GM18951 (cell line): Measurements from ENCODE around the gene TMEM39A.

Experiments
- POLR2A ChIP-seq: IDR thresholded peaks from 4 replicates; pipeline ENCODE4 v1.6.1; 2011; ENCODE audit warnings: mild to moderate bottlenecking; ENCODE audit not compliant: insufficient read length, insufficient read depth; ENCODE audit errors: extremely low read depth
- in situ Hi-C: fragments of 300-500 bp; cut with MboI; formaldehyde crosslinking; loops from one replicate; pipeline ENCODE4 v1.12.0; 2022; ENCODE audit warnings: low sequenced_read_pairs, mixed read lengths, inconsistent platforms; ENCODE audit not compliant: unreplicated experiment

Gene TMEM39A

DNA sequence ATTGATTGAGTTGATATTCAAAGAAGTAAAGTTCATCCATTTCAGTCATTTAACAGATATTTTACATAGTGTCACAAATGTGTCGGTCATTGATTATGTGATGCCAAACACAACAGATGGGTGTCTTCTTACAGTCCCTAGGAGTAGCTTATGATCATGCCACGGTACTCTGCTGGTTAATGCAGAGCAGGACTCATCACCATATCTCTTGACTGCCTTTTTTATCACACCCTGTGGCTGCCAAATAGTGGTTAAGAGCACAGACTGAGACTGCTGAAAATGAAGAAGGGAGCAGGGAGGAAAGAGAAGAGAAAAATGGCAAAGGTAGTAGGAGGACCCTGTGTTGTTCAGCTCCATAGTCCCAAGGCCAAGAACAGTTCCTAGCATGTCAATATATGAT lies 22.1 kb upstream of the TMEM39A start:
- in situ Hi-C loops: no loop called here
- TF ChIP-seq POLR2A: no peak

DNA sequence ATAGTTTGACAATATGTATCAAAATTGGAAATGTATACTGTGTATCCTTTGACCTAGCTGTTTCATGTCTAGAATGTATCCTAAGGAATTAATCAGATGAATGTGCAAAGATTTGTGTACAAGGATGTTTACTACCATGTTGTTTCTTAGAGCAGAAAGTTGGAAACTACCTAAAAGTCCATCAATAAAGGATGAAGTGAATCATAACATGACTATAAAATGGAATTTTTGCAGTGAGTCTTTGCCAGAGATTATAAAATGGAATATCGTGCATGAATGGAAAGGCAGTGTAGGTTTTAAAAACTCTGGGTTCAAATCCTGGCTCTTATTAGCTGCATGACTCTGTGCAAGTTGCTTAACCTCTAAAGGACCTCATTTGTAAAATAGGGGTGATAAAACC lies 19.7 kb upstream of the TMEM39A start:
- no peak for TF ChIP-seq POLR2A

DNA sequence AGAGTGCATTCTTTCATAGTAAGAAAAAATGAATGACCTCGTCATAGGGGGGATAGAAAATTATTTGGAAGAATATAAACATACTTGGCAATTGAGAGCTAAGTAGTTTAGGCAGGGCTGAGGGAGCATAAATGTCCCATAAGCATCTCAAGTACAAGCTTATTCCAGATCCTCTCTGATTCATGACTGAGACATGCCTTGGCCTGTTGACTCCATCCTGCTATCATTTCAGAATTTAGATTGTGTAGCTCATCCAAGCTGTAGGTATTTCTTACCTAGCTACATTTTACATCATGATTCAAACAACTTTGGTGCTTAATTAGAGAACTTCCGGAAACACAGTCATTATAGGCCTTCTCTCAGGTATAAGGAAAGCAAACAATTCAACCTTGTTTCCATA lies 17.7 kb upstream of the TMEM39A start:
- no peak for TF ChIP-seq POLR2A
- in situ Hi-C loops: no loop called here

More for the DNA sequence above, 19.7 kb upstream of the TMEM39A start:
- in situ Hi-C loops: no loop called here

DNA sequence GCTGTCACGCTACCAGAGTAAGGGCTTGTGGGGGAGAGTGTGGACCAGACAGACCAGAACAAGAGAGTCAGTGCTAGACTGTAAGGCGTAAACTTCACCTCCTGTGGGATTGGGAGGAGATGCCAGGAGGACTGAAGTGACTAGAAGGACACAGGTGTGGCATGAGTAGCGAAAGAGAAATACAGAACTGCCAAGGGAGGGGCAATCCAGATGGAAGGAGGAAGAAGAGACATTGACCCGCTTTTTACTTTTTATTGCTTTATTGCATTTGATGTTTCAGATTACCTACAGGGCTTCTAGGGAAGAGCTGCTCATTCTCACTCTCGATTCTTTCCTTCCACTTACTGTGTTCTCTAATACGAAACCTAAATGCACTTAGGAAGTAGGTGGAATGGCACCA lies 7.5 kb upstream of the TMEM39A start:
- in situ Hi-C loops: no loop called here

DNA sequence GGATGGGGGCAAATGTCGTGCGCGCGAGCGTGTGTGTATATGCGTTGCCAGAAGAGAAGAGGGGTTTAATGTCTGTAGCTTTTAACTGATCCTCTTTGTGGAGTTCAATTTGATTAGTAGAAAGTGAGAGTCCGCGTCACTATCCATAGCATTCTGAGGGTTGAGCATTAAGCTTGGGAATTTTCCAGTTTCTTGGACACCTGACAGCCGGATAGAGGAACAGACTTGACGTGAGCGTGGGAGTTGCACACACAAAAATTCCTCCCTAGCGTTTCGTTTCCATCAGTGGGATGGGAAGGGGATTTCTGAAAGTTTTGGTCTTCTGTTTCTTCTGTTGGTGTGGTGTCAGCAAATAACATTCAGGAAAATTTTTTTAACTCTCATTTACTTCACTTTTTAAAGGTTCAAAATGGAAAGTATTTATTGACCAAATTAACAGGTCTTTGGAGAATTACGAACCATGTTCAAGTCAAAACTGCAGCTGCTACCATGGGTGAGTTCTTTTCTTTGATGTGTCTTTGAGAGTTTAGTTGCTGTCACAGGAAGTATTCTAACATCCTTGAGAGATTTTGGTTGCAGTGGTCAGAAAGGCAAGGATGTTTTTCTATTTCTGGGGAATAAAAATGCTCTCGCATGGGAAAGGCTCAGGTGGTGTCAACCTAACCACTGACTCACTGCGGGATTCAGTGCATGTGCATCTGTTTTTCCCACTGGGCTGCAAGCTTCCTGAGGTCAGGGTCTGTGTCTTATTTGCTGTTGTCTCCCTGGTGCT lies 6.2 kb upstream of the TMEM39A start:
- in situ Hi-C loops: no loop called here
- TF ChIP-seq POLR2A: no peak

More for the DNA sequence above, 7.5 kb upstream of the TMEM39A start:
- no peak for TF ChIP-seq POLR2A

DNA sequence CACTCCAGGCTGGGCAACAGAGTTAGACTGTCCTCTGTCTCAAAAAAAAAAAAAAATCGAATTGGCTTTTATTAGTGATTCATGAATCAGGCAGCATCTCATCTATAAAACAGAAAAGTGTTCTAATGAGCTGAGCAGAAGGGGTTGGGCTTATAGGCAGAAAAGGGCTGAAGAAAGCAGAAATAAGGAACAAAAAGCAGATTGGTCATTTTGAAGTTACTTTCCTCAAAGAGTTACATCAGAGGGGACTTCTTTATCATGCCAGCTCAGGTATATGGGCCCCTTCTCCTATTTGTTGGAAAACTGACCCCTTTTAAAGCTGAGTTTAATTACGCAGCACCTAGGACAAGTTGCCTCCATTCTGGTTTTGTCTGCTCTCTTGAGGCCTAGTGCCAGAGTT lies 4.6 kb upstream of the TMEM39A start:
- no peak for TF ChIP-seq POLR2A
- in situ Hi-C loops: no loop called here

DNA sequence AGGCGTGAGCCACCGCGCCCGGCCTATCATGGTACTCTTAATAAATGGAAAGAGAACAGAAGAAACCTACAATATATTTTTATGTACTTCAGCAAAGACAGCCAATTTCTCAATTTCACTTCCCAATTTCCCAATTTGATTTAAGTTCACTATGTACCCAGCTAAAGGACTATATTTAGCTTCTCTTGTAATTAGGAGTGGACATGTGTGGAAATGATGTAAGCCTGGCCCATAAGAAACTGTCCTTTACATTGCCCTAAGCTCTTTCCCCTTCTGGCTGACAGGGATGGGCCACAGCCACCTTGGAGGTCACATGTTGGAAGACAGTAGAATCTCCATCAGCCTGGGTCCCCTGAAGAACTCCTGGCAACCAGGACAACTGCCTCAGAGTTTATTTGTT lies 6.2 kb downstream of the TMEM39A start:
- no peak for TF ChIP-seq POLR2A

DNA sequence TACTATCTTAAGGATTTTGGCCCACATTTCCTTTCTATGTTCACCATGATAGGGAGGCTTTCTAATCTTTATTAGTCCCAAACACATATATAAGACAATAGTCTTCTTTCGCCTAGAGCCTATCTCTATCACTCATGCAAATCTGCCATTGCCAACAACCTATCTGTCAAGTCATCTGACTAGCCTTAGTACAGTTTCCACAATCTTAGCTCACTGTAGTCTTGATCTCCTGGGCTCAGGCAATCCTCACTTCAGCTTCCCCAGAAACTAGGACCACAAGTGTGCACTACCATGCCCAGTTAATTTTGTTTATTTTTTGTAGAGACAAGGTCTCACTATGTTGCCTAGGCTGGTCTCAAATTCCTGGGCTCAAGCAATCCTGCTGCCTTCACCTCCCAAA lies 6.9 kb downstream of the TMEM39A start:
- in situ Hi-C loops: no loop called here
- no peak for TF ChIP-seq POLR2A

More for the DNA sequence above, 6.2 kb downstream of the TMEM39A start:
- in situ Hi-C loops: no loop called here

DNA sequence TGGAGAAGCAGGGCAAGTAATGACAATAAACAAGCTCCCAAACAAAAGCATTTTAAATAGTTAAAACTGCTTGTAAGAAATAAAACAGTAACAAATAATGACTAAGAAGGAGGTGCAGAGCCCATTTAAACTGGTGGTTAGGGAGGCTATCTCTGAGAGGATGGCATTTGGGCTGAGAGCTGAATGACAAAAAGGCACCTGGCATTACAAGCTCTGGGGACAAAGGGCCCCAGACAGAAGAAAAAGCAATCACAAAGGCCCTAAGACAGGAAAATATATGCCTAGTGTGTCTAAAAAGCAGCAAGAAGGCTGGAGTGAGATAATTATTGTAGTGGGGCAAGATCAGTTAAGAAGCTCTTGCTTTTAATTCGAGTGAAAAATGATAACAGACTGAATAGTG lies 9.6 kb downstream of the TMEM39A start:
- no peak for TF ChIP-seq POLR2A
- in situ Hi-C loops: no loop called here

DNA sequence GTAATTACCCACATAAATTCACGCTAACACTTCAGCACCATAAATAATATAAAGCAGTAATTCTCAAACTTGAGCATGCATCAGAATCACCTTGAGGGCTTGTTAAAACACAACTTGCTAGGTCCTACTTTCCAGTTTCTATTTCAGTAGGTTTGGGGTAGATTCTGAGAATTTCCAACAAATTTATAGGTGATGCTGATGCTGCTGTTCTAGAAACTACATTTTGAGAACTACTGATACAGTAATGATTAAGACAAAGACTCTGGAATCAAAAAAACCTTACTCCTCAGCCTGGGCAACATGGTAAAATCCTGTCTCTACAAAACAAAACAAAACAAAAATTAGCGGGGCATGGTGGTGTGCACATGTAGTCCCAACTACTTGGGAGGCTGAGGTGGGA lies 18.8 kb downstream of the TMEM39A start:
- TF ChIP-seq POLR2A: no peak
- in situ Hi-C loops: no loop called here

DNA sequence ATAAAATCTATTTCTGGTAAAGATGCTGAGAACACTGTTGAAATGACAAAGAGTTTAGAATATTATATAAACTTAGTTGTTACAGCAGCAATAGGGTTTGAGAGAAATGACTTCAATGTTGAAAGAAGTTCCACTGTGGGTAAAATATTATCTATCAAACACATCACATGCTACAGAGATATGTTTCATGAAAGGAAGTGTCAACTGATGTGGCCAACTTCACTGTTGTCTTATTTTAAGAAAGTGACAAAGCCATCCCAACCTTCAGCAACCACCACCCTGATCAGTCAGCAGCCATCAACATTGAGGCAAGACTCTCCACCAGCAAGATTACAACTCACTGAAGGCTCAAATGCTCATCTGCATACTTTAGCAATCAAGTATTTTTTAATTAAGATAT lies 20.2 kb downstream of the TMEM39A start:
- in situ Hi-C loops: no loop called here
- TF ChIP-seq POLR2A: no peak

DNA sequence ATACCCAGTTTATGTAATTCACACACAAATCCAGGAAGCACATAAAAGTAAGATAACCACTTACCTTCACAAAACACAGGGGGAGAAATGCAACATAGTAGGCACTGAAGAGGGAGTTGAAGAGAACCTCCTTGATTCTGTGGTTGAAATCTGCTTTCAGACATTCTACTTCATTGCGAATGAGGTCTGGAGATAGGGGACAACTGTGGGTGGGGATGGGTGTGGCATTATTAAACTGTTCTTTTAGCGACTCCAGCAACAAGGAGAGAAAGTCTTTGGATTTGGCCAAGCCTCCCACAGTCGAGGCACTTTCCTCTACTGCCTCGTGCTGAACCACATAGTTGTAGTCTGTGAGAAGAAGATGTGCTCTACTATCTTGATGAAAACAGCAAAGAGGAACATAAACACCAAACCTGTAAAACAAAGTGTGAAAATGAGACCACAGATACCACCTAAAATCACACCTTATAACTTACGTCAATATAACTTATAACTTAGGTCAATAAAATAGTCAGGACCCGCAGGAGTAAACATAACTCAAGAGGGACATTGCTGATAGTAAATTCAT lies 25.6 kb downstream of the TMEM39A start:
- in situ Hi-C loops: no loop called here
- no peak for TF ChIP-seq POLR2A

DNA sequence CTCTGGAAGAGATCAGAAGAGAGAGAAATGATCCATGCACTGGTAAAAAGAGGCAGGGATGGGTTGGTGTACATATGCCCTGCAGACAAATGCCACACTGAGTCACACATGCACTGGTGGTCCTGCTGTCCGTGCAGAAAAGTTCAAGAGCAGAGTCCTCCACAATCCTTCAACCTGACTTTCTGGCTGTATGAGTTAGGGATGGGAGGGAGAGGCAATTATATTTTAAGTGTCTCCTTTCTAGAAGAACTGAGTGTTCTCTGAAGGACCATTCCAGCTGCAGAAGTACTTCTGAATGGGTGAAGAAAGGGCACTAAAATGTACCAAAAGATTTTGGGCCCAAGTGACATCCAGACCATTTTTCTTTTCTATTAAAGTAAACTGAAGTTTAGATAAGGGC lies 26.4 kb downstream of the TMEM39A start:
- no peak for TF ChIP-seq POLR2A
- in situ Hi-C loops: no loop called here

DNA sequence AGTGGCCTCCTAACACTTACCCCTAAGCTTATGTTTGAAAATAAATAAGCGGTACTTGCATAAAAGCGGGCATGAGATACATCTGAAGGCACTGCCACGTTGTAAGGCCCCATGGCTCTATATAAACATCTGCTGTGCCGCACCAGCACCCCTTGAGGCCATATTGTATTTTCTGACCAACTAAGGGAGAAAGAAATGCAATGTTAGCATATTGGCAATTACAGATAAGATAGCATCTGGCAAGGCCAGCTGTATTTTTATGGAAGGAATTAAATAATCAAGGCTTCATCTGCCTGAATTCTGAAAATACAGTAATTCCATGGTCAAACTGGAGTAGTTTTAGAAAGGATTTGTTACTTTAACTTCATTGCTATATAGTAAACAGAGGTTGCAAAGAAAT lies 28.7 kb downstream of the TMEM39A start:
- TF ChIP-seq POLR2A: no peak
- in situ Hi-C loops: no loop called here
